K562 (cell line): Measurements from ENCODE around the gene PIP5KL1. TPM values are rescaled to one million over a fixed set of nuclear protein-coding genes. Genes with fewer than 3 reads are reported as not detected.
A peak's percentile ranks its signal among the peaks of the same experiment; 100 is the strongest.

ENCODE experiments used
- ARID2 ChIP-seq: fragments of 450-650 bp; IDR thresholded peaks from 2 replicates; pipeline ENCODE4 v1.6.1; 2017; ENCODE audit warnings: antibody characterized with exemption, mild to moderate bottlenecking
- CREBBP ChIP-seq: IDR thresholded peaks from one replicate; pipeline ENCODE4 v1.6.1; 2012; ENCODE audit warnings: low read depth, mild to moderate bottlenecking, control low read depth, inconsistent platforms, low read length
- GATA2 ChIP-seq: sonication (generic); formaldehyde crosslinking; IDR thresholded peaks from 2 replicates; pipeline ENCODE4 v1.4.0; 2020; ENCODE audit warnings: mild to moderate bottlenecking, missing genetic modification reagents
- MAFK ChIP-seq: IDR thresholded peaks from 2 replicates; pipeline ENCODE4 v1.6.1; 2011; ENCODE audit warnings: low read length, improper control_type of control experiment
- NR2C1 ChIP-seq, 2 experiments: fragments of 450-650 bp; IDR thresholded peaks; 2 replicates each; pipeline ENCODE4 v1.6.1; 2017; ENCODE audit warnings: mild to moderate bottlenecking in 2 of 2, antibody characterized with exemption in 1 of 2, inconsistent platforms in 1 of 2, missing compliant biosample characterization in 1 of 2, missing genetic modification characterization in 1 of 2
- PHB2 ChIP-seq: fragments of 450-650 bp; IDR thresholded peaks from 2 replicates; pipeline ENCODE4 v1.6.1; 2017; ENCODE audit warnings: low read depth
- PRMT5 ChIP-seq: sonication (generic); formaldehyde crosslinking; IDR thresholded peaks from 2 replicates; pipeline ENCODE4 v1.5.0; 2020; ENCODE audit warnings: missing genetic modification reagents
- TRIM28 ChIP-seq: fragments of 450-650 bp; IDR thresholded peaks from 2 replicates; pipeline ENCODE4 v1.6.1; 2017
- ZNF766 ChIP-seq: fragments of 200-800 bp; sonication (Bioruptor generic); conservative IDR thresholded peaks from 2 replicates; pipeline ENCODE4 v1.6.1; 2016; ENCODE audit warnings: missing genetic modification characterization, missing compliant biosample characterization
- polyA plus RNA-seq, 8 experiments: library from polyadenylated mRNA; depleted of rRNA in 4 of 8; stranded (reverse) in 5 of 8; unstranded in 3 of 8; fragments of >200 nt; fragmentation: Nextera tagmentation in 2 of 8; fragmentation: Illumina TruSeq in 1 of 8; extraction: Ambion mirVana in 2 of 8; extraction: Trizol in 1 of 8; gene quantifications; 2 replicates each; pipeline versions ENCODE4 v1.2.1 to v1.2.3, GENCODE V29; 2011 to 2014; ENCODE audit warnings: inconsistent platforms in 1 of 8, missing spikeins in 1 of 8
- total RNA-seq, 7 experiments: library from RNA; depleted of rRNA in 6 of 7; stranded (reverse); fragments of >200 nt in 6 of 7; fragmentation: Illumina TruSeq in 2 of 7; extraction: Trizol in 2 of 7; gene quantifications; 2 replicates each; pipeline versions ENCODE4 v1.2.1 to v1.2.3, GENCODE V29; 2011 to 2021; ENCODE audit warnings: low replicate concordance in 1 of 7
- TF ChIP-seq, protein P1 (sequence below): fragments of 200-600 bp; sonication (generic); IDR thresholded peaks from one replicate; pipeline ENCODE4 v1.6.1; 2012; ENCODE audit warnings: mild to moderate bottlenecking, low read depth, low read length, inconsistent platforms
- TF ChIP-seq, protein P2 (sequence below): fragments of 250-450 bp; sonication (Bioruptor Pico); IDR thresholded peaks from 2 replicates; pipeline ENCODE4 v1.5.0; 2021; ENCODE audit warnings: mild to moderate bottlenecking, moderate library complexity

PIP5KL1 gene
- total and polyA plus RNA-seq, 9 of the 15 experiments (the other 6 are each of a cell fraction or from before 2014, with no cell fraction given) = 0.18 to 4.8 (median 1.2) TPM

- TF ChIP-seq, protein P1, sequence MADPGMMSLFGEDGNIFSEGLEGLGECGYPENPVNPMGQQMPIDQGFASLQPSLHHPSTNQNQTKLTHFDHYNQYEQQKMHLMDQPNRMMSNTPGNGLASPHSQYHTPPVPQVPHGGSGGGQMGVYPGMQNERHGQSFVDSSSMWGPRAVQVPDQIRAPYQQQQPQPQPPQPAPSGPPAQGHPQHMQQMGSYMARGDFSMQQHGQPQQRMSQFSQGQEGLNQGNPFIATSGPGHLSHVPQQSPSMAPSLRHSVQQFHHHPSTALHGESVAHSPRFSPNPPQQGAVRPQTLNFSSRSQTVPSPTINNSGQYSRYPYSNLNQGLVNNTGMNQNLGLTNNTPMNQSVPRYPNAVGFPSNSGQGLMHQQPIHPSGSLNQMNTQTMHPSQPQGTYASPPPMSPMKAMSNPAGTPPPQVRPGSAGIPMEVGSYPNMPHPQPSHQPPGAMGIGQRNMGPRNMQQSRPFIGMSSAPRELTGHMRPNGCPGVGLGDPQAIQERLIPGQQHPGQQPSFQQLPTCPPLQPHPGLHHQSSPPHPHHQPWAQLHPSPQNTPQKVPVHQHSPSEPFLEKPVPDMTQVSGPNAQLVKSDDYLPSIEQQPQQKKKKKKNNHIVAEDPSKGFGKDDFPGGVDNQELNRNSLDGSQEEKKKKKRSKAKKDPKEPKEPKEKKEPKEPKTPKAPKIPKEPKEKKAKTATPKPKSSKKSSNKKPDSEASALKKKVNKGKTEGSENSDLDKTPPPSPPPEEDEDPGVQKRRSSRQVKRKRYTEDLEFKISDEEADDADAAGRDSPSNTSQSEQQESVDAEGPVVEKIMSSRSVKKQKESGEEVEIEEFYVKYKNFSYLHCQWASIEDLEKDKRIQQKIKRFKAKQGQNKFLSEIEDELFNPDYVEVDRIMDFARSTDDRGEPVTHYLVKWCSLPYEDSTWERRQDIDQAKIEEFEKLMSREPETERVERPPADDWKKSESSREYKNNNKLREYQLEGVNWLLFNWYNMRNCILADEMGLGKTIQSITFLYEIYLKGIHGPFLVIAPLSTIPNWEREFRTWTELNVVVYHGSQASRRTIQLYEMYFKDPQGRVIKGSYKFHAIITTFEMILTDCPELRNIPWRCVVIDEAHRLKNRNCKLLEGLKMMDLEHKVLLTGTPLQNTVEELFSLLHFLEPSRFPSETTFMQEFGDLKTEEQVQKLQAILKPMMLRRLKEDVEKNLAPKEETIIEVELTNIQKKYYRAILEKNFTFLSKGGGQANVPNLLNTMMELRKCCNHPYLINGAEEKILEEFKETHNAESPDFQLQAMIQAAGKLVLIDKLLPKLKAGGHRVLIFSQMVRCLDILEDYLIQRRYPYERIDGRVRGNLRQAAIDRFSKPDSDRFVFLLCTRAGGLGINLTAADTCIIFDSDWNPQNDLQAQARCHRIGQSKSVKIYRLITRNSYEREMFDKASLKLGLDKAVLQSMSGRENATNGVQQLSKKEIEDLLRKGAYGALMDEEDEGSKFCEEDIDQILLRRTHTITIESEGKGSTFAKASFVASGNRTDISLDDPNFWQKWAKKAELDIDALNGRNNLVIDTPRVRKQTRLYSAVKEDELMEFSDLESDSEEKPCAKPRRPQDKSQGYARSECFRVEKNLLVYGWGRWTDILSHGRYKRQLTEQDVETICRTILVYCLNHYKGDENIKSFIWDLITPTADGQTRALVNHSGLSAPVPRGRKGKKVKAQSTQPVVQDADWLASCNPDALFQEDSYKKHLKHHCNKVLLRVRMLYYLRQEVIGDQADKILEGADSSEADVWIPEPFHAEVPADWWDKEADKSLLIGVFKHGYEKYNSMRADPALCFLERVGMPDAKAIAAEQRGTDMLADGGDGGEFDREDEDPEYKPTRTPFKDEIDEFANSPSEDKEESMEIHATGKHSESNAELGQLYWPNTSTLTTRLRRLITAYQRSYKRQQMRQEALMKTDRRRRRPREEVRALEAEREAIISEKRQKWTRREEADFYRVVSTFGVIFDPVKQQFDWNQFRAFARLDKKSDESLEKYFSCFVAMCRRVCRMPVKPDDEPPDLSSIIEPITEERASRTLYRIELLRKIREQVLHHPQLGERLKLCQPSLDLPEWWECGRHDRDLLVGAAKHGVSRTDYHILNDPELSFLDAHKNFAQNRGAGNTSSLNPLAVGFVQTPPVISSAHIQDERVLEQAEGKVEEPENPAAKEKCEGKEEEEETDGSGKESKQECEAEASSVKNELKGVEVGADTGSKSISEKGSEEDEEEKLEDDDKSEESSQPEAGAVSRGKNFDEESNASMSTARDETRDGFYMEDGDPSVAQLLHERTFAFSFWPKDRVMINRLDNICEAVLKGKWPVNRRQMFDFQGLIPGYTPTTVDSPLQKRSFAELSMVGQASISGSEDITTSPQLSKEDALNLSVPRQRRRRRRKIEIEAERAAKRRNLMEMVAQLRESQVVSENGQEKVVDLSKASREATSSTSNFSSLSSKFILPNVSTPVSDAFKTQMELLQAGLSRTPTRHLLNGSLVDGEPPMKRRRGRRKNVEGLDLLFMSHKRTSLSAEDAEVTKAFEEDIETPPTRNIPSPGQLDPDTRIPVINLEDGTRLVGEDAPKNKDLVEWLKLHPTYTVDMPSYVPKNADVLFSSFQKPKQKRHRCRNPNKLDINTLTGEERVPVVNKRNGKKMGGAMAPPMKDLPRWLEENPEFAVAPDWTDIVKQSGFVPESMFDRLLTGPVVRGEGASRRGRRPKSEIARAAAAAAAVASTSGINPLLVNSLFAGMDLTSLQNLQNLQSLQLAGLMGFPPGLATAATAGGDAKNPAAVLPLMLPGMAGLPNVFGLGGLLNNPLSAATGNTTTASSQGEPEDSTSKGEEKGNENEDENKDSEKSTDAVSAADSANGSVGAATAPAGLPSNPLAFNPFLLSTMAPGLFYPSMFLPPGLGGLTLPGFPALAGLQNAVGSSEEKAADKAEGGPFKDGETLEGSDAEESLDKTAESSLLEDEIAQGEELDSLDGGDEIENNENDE = no peak
- peak; percentile 76; the same call in 1 of the 2 replicates for TF ChIP-seq TRIM28
- no peak for TF ChIP-seq NR2C1 (IDR thresholded peaks at IDR 0.05)
- TF ChIP-seq NR2C1 (tag; IDR thresholded peaks at IDR 0.05) = no peak
- TF ChIP-seq CREBBP = no peak
- TF ChIP-seq PRMT5 (CRISPR knock-in tag) = no peak
- TF ChIP-seq ZNF766 = 0 out of 2 replicates have a peak, but pooled peaks have one; percentile 38
- no peak for TF ChIP-seq GATA2 (CRISPR knock-in tag)
- TF ChIP-seq PHB2 = no peak
- TF ChIP-seq, protein P2, sequence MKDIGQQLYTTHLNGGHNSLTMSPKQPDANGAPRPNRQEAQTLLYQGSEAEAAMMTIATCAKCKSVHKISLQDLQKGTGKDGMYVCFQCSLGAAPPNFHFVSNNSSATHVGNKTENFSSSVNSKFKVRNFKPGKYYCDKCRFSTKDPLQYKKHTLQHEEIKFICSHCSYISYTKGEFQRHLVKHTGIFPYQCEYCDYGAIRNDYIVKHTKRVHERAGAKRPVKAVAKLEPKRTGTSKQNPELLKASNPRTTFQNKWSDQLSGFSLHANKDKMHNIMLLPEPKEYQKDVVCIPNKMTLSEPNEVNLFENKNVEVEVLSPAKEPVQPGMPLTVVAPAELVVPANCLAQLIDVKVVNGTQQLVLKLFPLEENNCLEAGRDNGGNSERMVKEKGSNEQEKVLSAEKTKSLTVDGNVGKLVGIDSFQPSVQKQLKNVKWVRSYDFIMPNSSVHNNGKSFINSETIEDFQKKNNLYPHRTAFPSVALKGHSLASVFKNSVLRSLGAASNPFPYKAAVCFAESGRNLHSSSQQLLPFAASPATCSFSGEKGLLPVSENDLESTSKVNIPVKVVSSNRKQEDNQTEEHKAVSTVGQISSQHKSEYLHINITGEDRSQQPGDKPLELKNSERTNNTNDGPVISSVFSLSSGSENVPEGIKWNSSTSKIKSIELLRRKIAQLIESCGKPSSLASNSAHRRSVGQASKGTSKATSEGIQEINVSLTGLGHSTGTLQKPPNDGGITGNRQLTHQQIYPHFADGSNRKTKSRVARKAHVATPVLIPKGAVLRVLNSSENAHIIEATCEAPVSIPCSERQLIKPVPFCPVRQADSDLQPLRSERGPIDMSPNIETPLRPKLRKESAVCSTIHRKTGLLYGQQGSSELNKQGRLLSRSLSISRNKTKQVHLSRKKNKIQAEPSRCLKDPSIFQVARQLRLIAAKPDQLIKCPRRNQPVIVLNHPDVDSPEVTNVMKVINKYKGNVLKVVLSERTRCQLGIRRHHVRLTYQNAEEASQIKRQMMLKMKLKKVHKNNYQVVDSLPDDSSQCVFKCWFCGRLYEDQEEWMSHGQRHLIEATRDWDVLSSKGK (CRISPR knock-in tag) = no peak
- TF ChIP-seq MAFK = no peak
- no peak for TF ChIP-seq ARID2
These were observed 37.7 kb downstream of the PIP5KL1 start (continued) for GRCh38 chr9:127892831-127893230.
